Activated T-cell treated with anti-CD3 and anti-CD28 coated beads, Interleukin-2, amount 50 U/mL, for 24 hours (primary cell): ENCODE measurements around the gene PRKAR2B.
A peak's percentile ranks its signal among the peaks of the same experiment; 100 is the strongest.
"Not testable (repeated sequence)": the region's sequence is repeated elsewhere in the genome, so short reads cannot be mapped to it uniquely, and the experiment has no call there.

Experiments used
- DNase-seq: peaks from one replicate; pipeline ENCODE4 v3.0.0-alpha.2; 2020
- H3K27ac Mint-ChIP-seq: 2 replicates; pipeline ENCODE4 v1.8.0; 2020; ENCODE audit warnings: mild to moderate bottlenecking, mixed read lengths
- H3K27me3 Mint-ChIP-seq: 2 replicates; pipeline ENCODE4 v1.8.0; 2020; ENCODE audit warnings: mixed read lengths
- H3K36me3 Mint-ChIP-seq: 2 replicates; pipeline ENCODE4 v1.8.0; 2020; ENCODE audit warnings: low read depth, mixed read lengths
- H3K4me1 Mint-ChIP-seq: 2 replicates; pipeline ENCODE4 v1.8.0; 2020; ENCODE audit warnings: low read depth, mixed read lengths
- H3K4me3 Mint-ChIP-seq: 2 replicates; pipeline ENCODE4 v1.8.0; 2020; ENCODE audit warnings: mild to moderate bottlenecking, moderate library complexity, mixed read lengths
- H3K9me3 Mint-ChIP-seq: 2 replicates; pipeline ENCODE4 v1.8.0; 2020; ENCODE audit warnings: mixed read lengths

The PRKAR2B gene

GRCh38 chr7:107093671-107094070, 49.2 kb downstream of the PRKAR2B start:
- not testable (repeated sequence) for H3K4me3 Mint-ChIP-seq, H3K27ac Mint-ChIP-seq, H3K36me3 Mint-ChIP-seq, H3K27me3 Mint-ChIP-seq, H3K9me3 Mint-ChIP-seq, DNase-seq, H3K4me1 Mint-ChIP-seq

- H3K4me1 Mint-ChIP-seq, H3K9me3 Mint-ChIP-seq, H3K36me3 Mint-ChIP-seq, H3K27ac Mint-ChIP-seq, H3K4me3 Mint-ChIP-seq, DNase-seq, H3K27me3 Mint-ChIP-seq: not testable (repeated sequence)
Observed at GRCh38 chr7:107099154-107099553, 54.6 kb downstream of the PRKAR2B start.

DNA sequence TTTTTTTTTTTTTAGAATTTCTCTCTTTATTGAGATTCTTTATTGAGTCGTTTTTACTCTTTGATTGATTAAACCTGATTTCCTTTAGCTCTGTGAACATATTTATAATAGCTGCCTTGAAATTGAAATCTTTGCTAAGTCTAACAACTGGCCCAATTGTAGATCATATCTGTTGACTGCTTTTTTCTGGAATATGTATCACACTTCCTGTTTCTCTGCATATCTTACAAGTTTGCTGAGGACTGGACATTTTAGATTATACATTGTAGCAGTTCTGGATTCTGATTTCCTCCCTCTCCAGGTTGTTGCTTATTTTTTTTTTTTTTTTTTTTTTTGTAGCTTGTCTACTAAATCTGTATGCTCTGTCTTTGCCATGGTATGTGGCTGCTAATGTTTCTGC, 56.3 kb downstream of the PRKAR2B start:
- H3K27ac Mint-ChIP-seq, result no peak overlapping the region
- H3K9me3 Mint-ChIP-seq, result peaks cover 7% of the 10 kb centered on the region

DNA sequence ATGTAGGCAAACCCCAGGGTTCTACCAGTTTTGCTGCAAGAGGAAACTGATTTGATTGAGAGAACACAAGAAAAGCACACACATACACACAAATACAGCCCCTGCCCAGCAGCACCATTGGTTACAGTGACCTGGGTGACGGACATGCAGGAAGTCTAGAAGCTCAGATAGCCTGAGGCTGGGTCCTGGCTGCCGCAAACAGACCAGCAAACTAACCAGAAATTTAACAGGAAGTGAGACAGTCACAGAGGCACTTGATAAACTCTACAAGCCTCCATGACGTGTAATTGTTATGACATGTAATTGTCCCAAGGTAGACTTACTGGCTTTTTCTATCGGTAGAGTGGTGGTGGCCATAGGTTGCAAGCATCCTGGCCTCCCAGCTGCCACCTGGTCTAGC, 58.9 kb downstream of the PRKAR2B start:
- peaks cover 4% of the 10 kb centered on the region for H3K27me3 Mint-ChIP-seq
- H3K4me3 Mint-ChIP-seq, result no peak overlapping the region
- H3K4me1 Mint-ChIP-seq, result peaks cover 5% of the 10 kb centered on the region
- no peak for DNase-seq
- no peaks in the 10 kb centered on the region for H3K36me3 Mint-ChIP-seq
- peaks cover 7% of the 10 kb centered on the region for H3K9me3 Mint-ChIP-seq
- peak overlapping the region; percentile 24 for H3K27ac Mint-ChIP-seq

More for the DNA sequence above, 56.3 kb downstream of the PRKAR2B start:
- Mint-ChIP-seq H3K27me3 (peaks cover 4% of the 10 kb centered on the region), H3K36me3 (no peaks in the 10 kb centered on the region), H3K4me1 (peaks cover 5% of the 10 kb centered on the region), H3K4me3 (no peak overlapping the region)
- DNase-seq, result no peak

DNA sequence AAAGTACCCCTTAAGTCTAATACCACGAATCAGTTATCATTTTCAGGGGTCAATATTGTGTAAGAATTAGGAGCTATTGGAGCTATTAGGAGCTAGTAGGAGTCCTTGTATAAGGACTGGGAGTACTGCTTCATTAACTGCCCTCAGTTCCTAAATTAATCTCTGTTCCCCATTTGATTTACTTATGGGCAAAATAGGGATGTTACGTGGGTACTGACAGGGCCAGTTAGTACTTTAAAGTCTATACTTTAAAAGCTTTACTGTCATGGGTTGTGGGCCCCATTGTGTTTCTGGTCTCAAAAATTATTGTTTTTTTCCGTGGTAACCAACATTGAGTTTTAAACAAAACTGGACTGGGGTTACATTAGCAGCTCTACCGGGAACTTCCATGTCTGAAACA, 60.3 kb downstream of the PRKAR2B start:
- no peak for DNase-seq
- Mint-ChIP-seq H3K27me3 (peaks cover 4% of the 10 kb centered on the region), H3K4me3 (no peak overlapping the region), H3K27ac (no peak overlapping the region), H3K9me3 (peaks cover 5% of the 10 kb centered on the region), H3K4me1 (peaks cover 5% of the 10 kb centered on the region), H3K36me3 (no peaks in the 10 kb centered on the region)

DNA sequence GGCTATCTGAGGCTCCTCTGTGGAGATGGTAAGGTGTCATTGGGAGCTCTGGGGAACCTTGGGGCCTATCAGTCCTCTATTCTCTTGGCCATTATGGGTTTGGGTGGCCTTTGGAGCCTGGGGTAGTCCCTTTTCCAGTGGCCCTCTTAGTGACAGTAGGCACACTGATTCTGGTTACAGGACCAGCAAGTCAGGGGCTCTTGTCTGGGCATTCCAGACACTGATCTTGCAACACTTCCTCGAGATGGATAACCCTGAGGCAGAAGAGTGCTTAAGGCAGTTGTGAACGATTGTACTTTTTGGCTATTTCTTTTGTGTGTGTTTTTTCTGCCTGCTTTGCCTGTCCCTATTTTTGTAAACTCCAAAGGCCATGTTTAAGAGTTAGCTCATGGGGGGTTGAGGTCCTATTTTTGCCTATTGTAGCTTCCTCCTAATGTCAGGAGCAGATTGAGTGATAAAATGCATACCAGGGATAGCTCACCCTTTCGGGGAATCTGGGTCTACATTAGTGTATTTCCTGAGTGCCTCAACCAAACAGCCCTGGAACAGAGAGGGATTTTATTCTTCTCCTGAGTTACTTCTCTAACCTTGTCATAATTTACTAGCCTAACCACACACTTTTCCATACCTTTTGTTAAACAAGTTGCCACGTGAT, 61.2 kb downstream of the PRKAR2B start:
- Mint-ChIP-seq H3K4me1 (peaks cover 5% of the 10 kb centered on the region), H3K27me3 (peaks cover 4% of the 10 kb centered on the region), H3K36me3 (no peaks in the 10 kb centered on the region), H3K27ac (no peak overlapping the region), H3K9me3 (no peaks in the 10 kb centered on the region), H3K4me3 (no peak overlapping the region)
- no peak for DNase-seq

DNA sequence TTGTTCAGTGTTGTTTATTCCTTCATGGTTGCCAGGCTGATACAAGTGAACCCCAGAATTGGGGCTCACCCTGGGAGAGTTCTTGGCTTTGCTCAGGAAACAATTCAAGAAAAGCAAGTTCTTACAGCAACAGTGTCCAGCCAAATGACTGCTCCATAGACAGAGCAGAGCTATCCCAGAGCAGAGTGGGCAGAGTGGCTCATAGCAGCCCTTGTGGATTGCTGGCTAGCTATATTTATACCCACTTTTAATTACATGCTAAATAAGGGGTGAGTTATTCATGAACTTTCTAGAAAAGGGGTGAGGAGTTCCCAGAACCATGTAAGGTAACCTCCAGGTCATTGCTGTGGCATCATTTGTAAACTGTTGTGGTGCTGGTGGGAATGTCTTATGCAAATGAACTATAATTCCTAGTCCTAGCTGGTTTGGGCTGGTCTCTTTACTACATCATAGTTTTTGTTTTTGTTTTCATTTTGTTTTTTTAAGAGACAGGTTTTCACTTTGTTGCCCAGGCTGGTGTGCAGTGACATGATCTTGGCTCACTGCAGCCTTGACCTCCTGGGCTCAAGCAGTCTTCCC, 64.4 kb downstream of the PRKAR2B start:
- DNase-seq, result no peak
- no peak overlapping the region for H3K27ac Mint-ChIP-seq
- no peak overlapping the region for H3K4me3 Mint-ChIP-seq
- no peaks in the 10 kb centered on the region for H3K36me3 Mint-ChIP-seq
- no peaks in the 10 kb centered on the region for H3K4me1 Mint-ChIP-seq
- H3K9me3 Mint-ChIP-seq, result no peaks in the 10 kb centered on the region
- no peaks in the 10 kb centered on the region for H3K27me3 Mint-ChIP-seq

GRCh38 chr7:107109955-107110354, 65.5 kb downstream of the PRKAR2B start:
- H3K36me3 Mint-ChIP-seq, result no peaks in the 10 kb centered on the region
- no peaks in the 10 kb centered on the region for H3K27me3 Mint-ChIP-seq
- H3K27ac Mint-ChIP-seq, result no peak overlapping the region
- no peak for DNase-seq
- no peaks in the 10 kb centered on the region for H3K4me1 Mint-ChIP-seq
- no peaks in the 10 kb centered on the region for H3K9me3 Mint-ChIP-seq
- H3K4me3 Mint-ChIP-seq, result no peak overlapping the region

- Mint-ChIP-seq H3K4me1 (no peaks in the 10 kb centered on the region), H3K4me3 (no peak overlapping the region), H3K9me3 (no peaks in the 10 kb centered on the region), H3K27me3 (no peaks in the 10 kb centered on the region), H3K36me3 (no peaks in the 10 kb centered on the region), H3K27ac (no peak overlapping the region)
- no peak for DNase-seq
Observed at GRCh38 chr7:107111196-107111595, 66.7 kb downstream of the PRKAR2B start.

GRCh38 chr7:107113866-107114265, 69.4 kb downstream of the PRKAR2B start:
- no peak for DNase-seq
- no peaks in the 10 kb centered on the region for H3K36me3 Mint-ChIP-seq
- H3K4me1 Mint-ChIP-seq, result no peaks in the 10 kb centered on the region
- H3K27ac Mint-ChIP-seq, result no peak overlapping the region
- no peaks in the 10 kb centered on the region for H3K27me3 Mint-ChIP-seq
- no peak overlapping the region for H3K4me3 Mint-ChIP-seq
- no peaks in the 10 kb centered on the region for H3K9me3 Mint-ChIP-seq

DNA sequence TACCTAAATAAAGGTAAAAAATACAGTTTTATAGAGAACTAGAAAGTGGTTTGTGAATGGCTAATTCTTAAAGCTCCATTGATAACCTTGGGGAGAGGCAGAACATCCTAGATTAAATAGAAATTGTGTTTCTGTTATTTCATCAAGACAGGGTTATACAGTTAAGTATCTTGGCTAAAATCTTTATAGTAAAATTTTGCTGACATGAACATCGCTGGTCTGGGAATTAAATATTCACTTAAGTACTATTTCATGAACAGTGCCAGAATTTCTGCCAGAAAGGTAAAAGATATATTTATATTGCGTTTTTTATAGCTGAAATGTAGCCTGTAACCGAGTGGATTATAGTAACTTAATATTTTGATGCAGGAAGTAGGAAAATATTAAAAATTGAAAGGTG, 70.6 kb downstream of the PRKAR2B start:
- H3K4me3 Mint-ChIP-seq, result no peak overlapping the region
- H3K36me3 Mint-ChIP-seq, result no peaks in the 10 kb centered on the region
- H3K4me1 Mint-ChIP-seq, result no peaks in the 10 kb centered on the region
- no peaks in the 10 kb centered on the region for H3K27me3 Mint-ChIP-seq
- no peak overlapping the region for H3K27ac Mint-ChIP-seq
- no peak for DNase-seq
- H3K9me3 Mint-ChIP-seq, result no peaks in the 10 kb centered on the region

DNA sequence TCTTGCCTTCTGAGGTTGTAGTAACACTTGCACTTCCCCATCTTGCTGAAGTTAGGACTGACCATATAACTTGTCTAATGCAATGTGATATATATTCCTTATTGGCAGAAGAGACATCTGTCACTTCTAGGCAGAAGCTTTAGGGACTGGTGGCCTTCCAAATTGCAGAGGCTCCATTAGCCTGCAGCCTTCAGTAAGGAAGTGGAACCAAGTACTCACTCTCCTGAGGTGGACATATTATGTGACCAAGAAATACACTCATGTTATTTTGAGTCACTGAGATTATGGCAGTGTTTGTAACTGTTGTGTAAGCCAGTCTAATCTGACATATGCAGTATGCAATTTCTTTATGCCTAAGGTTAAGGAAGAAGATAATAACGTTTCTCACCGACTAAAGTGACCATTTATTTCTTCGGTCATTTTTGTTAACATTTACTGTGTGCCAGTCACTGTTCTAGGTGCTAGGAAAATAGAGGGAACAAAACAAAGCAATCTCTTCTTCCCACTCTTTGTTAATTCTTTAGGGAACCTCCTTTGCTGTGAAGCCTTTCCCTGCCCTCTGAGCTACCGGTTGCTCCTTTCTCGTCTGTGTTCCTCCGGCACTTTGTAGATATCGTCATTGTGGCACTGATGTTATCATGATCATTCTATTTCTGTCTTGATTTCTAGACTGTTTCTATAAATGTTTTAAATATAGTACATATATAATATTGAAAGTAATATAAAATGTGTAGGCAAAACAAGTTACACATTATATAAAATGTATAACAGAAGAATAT, 71.4 kb downstream of the PRKAR2B start:
- Mint-ChIP-seq H3K4me3 (no peak overlapping the region), H3K27me3 (no peaks in the 10 kb centered on the region), H3K36me3 (no peaks in the 10 kb centered on the region), H3K9me3 (no peaks in the 10 kb centered on the region), H3K27ac (no peak overlapping the region), H3K4me1 (no peaks in the 10 kb centered on the region)
- no peak for DNase-seq

- no peak overlapping the region for H3K27ac Mint-ChIP-seq
- DNase-seq, result no peak
Observed at GRCh38 chr7:107118109-107118900, 73.8 kb downstream of the PRKAR2B start.

DNA sequence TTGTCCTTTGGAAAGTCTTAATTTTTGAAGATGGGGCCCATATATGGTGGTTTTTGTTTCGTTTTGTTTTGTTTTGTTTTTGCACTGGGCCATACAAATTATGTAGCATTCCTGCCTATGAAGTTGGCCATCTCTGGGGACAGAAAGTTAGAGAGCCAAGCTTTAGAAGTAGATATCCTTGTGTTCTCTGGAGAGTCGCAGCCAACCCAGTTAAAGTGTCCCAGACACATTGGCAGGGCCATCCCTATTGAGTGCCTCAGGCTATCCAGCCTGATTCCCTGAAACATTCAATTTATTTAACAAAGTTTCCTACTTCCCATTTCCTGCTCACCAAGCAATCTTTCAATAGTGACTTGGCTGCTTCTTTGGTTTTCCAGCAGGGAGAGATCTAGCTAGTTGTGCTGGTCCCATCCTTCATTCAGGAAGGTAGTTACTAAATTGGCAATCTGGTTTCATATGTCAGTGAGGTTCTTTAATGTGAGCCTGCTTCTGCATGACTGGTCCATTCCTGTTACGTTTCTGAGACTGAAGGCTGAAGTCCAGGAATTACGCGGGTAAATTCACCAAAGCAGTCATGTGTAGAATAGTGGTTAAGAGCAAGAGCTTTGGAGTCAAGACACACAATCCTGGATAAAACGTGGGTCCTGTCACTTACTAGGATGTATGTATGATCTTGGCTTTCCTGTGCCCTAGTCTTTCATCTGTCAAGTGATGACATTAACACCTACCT, 75.0 kb downstream of the PRKAR2B start:
- H3K27me3 Mint-ChIP-seq, result no peaks in the 10 kb centered on the region
- DNase-seq, result no peak
- H3K9me3 Mint-ChIP-seq, result no peaks in the 10 kb centered on the region
- H3K36me3 Mint-ChIP-seq, result no peaks in the 10 kb centered on the region
- H3K27ac Mint-ChIP-seq, result no peak overlapping the region
- H3K4me3 Mint-ChIP-seq, result no peak overlapping the region
- no peaks in the 10 kb centered on the region for H3K4me1 Mint-ChIP-seq

More at GRCh38 chr7:107118109-107118900, 73.8 kb downstream of the PRKAR2B start:
- Mint-ChIP-seq H3K27me3 (no peaks in the 10 kb centered on the region), H3K36me3 (no peaks in the 10 kb centered on the region), H3K4me3 (no peak overlapping the region), H3K9me3 (no peaks in the 10 kb centered on the region), H3K4me1 (no peaks in the 10 kb centered on the region)
